HG03064 (cell line): ENCODE results near the gene TOLLIP.
"Not testable (repeated sequence)": the region's sequence is repeated elsewhere in the genome, so short reads cannot be mapped to it uniquely, and the experiment has no call there.

ENCODE experiments used
- ATAC-seq: cut with Tn5 transposase; IDR thresholded peaks from one replicate; pipeline ENCODE4 v1.9.1; 2021; ENCODE audit warnings: low read depth; ENCODE audit not compliant: unreplicated experiment

TOLLIP gene

DNA sequence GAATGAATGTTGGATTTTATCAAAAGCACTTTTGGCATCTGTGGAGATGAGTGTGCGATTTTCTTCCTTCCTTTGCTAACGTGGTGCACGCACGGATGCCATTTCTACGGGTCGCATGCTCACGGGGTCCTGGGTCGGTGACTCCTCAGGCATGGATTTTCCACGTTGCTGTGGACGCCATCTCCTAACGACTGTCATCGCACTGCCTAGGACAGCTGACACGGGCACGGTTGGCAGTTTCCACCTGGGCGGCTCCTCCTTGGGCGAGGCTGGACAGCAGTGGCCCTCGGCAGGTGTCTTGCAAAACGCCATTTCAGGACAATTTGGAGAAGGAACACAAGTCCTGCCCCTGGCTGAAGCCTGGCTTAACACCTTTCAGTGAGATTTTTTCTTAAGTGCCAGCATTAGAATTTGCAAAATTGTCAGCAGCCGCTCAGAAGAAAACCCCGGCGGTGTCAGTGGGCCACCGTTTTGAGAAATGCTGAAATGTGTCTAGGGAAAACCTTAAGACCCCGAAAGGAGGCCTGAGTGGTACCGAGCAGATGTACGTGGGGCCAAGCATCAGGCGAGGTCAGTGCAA is 34.7 kb upstream of the TOLLIP start:
- no peak for ATAC-seq

DNA sequence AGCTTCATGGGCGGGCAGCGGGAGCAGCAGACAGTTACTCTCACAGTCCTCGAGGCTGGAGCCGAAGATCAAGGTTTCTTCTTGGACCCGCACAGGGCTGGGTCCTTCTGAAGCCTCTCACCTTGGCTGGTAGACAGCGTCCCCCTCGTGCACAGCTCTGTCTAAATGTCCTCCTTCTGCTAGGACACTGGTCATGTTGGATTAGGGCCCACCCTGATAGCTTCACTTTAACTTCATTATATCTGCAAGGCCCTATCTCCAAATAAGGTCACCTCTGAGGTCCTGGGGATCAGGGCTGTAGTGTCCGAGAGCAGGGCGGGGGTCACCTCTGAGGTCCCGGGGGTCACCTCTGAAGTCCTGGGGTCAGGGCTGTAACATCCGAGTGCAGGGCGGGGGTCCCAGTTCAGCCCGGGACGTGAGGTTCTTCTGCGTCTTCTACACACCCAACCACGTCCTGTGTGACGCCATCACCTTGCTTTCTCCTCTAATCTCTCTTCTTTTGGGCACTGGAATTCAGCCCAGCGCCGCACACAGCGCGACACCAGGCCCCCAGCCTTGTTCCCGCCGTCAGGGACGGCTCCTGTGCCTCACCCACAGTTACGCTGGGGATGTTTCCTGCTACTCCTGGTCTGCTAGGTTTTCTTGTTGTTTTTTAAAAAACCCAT is 34.1 kb upstream of the TOLLIP start:
- no peak for ATAC-seq

DNA sequence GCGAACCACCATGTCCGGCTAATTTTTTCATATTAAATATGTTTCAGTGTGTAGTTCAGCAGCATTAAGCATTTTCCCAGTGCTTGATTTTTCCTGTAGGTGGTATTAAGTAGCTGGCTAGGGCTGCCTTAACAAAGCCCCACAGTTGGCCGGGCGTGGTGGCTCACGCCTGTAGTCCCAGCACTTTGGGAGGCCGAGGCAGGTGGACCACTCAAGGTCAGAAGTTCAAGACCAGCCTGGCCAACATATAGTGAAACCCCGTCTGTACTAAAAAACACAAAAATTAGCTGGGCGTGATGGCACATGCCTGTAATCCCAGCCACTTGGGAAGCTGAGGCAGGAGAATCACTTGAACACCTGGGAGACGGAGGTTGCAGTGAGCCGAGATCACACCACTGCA is 33.5 kb upstream of the TOLLIP start:
- no peak for ATAC-seq

DNA sequence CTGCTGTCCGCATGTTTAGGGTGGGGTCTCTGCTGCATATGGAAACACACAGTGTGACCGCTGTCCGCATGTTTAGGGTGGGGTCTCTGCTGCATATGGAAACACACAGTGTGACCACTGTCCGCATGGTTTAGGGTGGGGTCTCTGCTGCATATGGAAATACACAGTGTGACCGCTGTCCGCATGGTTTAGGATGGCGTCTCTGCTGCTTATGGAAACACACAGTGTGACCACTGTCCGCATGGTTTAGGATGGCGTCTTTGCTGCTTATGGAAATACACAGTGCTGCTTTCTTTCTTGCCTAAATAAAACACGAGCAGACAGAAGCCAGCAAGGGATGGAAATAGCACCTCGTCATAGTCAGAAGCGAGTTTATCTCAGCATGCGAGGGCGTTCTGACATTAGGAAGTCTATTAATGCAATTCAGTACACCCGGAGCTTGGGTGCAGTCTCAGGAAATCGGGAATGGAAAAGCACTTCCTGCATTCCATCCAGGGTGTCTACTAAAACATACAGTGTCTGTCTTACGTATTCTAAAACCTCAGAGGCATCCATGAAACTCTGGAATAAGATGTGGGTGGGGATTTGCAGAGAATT is 32.6 kb upstream of the TOLLIP start:
- ATAC-seq: no peak

DNA sequence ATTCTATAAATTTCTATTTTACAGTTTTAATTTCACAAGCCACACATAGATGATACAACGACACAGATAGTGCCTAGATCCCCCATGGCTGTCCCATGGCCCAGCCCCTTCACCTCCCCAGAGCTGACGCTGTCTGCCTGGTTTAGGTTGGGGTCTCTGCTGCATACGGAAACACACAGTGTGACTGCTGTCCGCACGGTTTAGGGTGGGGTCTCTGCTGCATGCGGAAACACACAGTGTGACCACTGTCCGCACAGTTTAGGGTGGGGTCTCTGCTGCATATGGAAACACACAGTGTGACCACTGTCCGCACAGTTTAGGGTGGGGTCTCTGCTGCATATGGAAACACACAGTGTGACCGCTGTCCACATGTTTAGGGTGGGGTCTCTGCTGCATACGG is 31.8 kb upstream of the TOLLIP start:
- not testable (repeated sequence) for ATAC-seq

DNA sequence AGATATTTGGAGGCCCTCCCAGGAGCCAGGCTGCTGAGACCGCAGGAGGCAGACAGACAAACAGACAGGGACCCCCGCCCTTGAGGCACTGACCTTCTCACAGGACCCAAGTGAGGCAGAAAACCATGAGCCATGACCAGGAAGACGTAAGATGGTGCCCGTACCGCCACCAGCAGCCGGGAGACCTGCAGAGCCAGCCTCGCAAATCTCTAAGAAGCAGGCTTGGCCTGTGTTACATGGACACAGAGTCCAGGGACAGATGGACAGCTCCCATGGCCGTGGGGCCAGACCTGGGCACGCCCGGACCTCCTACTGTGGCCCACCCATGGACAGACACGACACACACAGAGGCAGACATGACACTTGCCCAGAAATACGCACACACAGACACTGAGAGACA is 30.7 kb upstream of the TOLLIP start:
- no peak for ATAC-seq

DNA sequence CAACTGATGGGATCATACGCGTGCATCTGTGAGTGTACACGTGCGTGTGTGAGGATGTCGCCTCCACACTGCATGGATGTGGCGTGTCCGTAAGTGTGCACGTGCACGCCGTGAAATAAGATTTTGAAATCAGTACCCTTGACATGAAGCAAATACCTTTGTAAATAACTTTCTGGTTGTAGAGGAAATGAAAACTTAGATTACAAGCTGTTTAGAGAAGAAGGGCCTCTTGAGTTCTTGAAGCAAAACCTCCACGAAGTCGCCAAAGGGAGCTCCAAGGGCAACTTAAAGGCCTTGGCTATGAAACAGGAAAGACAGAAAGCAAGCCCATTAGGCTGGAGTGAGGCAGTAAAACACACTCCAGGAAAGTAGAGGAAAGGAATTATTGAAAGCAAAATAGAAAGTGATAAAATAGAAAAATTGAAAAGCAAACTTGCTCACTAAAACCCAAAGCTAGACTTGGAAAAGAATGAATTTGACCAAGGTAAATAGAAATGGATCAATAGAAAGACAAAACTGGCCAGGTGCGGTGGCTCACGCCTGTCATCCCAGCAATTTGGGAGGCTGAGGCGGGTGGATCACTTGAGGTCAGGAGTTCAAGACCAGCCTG is 29.7 kb upstream of the TOLLIP start:
- no peak for ATAC-seq

DNA sequence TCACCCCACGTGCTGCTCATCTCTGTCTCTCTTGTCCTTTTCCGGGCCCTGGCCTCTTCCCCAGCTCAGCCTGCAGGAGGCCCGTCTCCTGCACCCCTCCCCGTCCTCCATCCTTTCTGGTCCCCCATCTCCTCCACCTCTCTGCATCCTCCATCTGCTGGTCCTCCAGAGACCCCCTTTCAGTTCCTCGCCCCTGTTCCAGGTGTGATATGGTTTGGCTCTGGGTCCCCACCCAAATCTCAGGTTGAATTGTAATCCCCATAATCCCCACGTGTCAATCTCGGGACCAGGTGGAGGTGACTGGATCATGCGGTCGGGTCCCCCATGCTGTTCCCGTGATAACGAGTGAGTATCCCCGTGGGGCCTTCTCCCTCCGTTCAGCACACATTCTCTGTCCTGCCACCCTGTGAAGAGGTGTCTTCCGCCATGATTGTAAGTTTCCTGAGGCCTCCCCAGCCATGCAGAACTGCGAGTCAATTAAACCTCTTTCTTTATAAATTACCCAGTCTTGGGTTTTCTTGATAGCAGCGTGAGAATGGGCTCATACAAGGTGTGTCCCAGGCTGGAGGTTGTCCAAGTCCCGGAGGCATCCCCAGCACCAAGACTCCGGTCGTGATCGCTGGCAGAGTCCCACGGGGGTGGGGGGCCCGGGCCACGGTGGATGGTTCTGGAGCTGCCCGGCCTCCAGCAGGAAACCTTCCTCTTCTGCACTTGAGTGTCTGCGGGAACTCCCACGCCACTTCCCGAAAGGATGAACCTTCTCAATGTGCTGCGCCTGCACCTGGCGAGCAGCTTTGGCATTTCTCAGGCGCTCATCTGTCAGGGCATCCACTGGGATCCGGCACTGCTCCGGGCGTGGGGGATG is 29.0 kb upstream of the TOLLIP start:
- no peak for ATAC-seq

DNA sequence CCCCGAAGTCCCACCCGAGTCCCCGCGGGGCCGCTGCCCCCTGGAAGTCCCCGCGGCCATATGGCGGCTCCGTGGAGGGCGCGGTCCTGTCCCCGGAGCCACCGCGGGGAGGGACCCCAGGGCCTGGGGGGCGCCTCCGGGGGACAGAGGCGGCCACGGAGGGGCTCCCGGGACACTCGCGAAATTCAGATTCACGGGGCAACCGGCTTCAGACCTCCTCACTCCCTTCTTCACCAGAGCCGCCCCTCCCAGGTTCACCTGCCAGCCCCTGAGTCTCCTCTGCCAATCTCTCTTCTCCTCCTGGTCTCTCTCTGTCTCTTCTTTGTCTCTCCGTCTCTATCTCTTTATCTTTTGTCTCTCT is 28.2 kb upstream of the TOLLIP start:
- no peak for ATAC-seq

DNA sequence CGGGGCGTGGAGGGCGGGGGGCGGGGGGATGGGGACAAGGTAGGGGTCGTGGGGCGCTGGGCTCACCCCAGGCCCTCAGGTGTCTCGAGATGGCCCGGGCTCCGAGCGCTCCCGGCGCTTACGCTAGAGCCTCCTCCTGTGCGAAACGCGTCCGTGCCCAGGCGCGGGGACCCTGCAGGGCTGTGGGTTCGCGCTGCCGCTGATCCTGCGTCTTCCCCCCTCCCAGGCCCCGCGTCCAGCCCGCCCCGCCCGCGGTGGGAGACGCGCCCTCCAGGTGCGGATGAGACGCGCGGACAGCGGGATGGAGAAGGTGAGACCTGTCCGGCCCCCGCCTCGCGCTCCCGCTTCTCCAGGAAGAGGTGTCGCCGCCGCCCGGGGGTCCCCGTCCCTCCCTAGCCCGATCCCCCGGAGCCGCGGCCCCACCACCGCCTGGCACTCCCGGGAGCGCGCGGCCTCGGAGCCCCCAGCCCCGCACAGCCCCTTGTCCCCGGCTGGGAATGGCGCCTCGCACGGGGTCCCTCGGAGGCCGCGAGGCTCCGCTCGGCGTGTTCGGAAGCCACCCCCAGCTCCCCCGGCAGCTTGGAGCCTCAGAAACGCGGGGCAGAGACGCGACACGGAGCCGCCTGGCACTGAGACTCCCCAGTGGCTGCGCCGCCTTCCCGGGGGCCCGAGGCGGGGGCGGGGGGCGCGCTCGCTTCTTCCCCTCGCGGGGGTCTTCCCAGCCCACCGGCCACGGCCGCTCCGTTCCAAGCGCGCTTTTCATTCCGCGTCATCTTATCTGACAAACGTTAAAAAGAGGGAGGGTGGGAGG is 27.6 kb upstream of the TOLLIP start:
- no peak for ATAC-seq

DNA sequence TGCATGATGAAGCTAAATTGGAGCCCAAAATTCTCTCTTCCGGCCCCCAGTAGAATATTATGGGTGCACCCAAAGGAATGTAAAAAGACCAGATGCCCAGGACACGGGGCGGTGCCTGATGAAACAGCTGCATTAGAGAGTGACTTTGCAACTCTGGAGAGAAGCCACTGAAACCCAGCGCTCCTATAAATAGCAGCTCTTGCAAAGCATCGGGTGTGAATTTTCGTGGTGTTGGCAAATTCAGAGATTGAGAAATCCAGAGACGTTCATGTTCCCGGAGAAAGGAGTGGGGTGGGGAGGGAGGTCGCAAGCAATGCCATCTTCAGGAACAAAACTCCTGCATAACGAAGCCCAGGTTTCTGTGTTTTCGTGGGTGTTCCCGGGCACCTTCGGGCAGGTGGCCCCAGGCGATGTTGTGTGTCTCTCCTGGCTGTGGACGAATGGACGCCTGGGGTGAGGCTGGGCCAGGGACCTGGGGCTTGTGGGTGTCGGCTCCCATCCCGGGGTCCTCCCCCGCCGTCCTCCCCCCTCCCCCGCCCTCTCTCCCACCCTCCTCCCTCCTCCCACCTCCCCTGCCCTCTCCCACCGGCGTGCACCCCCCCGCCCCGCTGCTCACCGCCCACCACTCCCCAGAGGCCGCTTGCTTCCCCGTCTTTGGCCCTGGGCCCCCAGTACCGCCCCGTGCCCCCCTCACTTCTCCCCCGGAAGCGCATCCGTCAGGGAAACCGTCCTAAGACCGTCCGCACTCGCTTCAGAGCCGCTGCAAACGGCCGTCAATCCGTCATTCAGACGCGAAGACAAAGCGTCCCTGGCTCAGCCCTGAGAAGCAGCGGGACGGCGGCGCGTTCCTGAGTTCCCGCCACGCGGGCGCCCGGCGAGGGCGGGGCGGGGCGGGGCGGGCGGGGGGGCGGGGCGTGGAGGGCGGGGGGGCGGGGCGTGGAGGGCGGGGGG is 26.7 kb upstream of the TOLLIP start:
- ATAC-seq: no peak

DNA sequence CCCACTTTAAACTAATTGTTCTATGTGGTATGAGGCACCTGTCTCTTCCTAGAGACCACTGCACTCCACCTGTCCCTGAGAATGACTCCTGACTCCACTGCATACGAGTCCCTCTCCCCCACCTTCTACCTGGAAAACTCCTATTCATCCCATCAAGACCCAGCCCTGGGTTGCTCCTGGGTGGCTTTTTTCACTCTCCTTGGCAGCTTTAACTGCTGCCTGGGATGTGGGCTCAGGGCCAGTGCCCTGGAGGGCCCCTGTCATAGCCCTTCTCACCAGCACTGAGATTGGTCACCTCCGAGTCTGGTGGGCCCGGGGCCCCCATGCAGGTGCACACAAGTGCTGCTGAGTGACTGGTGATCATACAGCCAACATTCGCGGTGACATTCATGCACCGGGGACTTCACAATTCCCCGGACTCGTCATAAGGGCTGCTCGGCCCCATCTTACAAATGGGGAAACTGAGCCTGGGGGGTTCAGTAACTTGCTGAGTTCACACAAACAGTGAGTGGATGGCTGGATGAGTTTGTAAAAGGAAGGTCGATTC is 25.9 kb upstream of the TOLLIP start:
- no peak for ATAC-seq

DNA sequence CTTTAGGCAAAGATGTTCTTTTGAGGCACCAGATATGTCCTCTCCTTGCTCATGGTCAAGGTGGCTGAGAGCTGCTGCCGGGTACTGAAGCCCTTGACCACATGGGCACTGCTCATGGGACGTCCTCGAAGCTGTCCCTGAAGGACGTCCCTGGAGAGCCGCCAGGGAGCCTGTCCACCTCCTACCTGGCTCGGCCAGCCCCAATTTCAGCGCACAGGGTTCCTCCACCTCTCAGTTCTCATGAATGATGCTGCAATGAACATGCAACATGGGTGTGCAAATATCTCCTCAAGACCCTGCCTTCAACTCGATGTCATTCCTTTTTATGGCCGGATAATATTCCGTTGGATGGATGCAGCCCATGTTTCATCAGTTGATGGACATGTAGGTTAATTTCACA is 24.4 kb upstream of the TOLLIP start:
- ATAC-seq: no peak

DNA sequence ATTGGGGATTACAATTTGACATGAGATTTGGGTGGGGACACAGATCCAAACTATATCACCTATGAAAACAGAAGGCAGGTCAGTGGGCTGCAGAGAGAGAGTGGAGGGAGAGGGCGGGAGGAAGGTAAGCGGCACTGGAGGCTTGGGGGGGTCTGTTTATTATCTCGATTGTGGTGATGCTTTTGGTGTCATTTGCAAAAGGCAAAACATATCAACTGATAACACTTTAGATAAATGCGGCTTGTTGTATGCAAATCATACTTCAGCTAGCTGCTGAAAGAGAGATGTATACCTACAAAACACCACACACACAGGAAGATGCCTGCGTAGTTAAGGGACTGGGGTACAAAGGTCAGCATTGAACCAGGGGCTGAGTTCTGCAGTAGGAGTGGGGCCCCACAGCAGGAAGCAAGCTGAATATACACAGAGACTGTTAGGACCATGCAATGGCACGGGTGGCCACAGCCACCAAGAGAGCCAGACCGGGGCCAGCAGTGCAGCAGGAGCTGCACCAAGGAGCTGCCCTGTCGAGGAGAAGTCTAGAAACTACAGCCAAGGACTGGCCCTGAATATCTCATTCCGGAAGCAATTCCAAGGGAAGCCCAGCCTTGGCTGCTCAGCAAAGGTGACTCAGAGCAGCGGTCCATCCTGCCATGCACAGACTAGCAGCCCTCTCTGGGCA is 23.8 kb upstream of the TOLLIP start:
- no peak for ATAC-seq

DNA sequence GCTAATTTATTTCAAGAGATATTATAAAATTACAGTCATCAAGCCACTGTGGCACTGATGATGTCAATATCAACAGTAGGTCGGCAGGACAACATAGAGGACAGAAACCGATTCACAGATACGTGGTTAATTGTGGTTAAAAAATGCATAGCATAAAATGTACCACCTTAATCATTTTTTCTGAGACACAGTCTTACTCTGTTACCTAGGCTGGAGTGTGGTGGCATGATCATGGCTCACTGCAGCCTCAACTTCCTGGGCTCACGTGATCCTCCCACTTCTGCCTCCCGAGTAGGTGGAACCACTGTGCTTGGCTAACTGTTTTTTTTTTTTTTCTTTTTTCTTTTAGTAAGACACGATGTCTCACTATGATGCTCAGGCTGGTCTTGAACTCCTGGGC is 21.0 kb upstream of the TOLLIP start:
- ATAC-seq: no peak

DNA sequence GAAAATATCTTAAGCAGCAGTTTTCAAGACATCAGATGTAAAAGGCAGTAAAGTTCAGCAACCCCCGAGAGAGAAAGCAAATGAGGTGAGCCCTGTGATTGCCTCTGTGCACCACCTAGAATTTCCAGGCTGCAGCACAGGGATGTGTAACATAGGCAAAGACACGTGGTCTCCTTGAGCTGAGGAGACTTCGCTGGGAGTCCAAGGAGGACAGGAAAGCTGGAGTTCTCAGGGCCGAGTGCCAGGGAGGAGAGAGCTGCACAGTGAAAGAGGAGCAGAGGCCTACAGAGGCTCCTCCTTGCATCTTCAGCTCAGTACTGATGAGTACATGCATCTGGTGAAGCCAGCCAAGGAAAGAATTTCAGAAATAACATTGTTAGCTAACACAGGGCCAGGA is 17.6 kb upstream of the TOLLIP start:
- no peak for ATAC-seq

DNA sequence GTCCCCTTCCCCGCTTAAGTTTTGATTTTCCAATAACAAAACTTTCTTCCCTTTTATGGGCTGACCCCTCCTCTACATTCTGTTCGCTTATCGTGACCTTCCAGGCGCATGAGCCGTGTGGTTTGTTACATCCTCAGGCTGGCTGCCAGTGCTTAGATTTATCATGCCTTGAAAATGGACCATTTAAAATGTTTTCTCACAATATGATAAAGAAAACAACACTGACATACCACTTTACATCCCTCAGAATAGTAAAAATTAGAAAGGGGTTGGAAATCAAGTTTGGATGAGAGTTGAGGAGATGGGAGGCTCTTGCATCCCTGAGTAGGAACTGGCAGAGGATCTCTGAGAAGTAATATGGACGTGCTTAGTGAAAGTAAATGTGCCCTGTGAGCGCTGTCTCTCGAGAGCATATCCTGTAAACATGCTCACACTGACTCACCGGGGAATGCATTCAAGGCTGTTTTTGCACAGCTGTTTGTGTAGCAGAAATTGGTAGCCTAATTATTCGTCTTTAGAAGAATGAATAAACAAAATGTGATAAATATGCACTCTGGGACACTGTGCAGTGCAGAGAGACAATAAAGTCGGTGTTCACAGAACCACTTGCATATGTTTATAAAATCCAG is 17.1 kb upstream of the TOLLIP start:
- ATAC-seq: no peak

DNA sequence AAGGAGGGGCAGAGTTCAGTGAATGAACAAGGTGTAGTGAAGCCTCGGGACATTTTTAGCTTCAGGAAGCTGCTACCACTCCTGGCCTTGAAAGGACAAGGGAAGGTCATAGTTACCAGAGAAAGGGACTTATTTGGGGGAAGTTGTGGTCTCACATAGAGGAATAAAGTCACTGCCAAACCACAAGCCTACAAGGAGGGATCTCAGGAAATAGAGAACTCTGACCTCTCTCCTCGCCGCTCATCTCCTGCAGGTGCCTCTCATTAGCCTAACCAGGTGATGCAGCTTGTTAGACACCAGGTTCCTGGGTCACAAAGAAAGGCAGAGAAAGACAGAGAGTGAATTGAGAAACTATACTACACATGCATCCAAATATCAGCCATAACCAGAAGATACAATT is 14.3 kb upstream of the TOLLIP start:
- no peak for ATAC-seq
